ENCODE measurements around the gene TSSC4.
A peak's percentile ranks its signal among the peaks of the same experiment; 100 is the strongest.

DNA sequence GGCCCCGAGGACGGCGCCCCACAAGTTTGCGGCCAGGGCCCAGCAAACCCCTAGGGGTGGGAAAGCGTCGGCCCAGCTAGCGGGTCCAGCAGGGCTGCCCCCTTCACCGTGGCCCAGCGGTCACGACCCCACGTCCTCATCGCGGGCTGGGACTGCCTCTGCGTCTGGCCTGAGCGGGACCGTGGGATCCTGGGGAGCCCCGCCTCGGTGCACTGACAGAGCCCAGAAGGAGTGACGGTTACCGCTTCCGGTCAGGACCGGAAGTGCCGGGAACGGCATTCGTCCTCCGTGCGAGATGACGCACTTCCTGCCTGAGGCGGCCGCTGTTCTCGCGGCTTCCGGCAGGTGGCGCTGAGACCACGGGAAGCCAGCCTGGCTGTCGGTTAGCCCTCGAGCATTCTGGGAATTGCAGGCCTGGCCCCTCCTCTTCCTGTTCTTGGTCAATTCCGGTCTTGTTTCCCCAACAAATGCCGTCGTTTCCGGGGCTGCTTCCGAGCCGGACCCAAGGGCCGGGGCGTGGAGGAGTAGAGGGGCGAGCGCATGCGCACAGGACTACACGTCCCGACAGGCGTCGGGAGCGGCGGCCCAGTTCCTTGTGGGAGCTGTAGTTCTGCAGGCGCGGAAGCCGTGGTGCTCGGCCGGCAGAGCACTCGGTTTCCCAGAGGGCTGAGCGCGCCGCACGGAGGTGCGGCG lies at the start of gene TSSC4:
- peak; percentile 97 to 100 for TF ChIP-seq POLR2AphosphoS5 (IDR thresholded peaks at IDR 0.05)
- TF ChIP-seq, protein P1, sequence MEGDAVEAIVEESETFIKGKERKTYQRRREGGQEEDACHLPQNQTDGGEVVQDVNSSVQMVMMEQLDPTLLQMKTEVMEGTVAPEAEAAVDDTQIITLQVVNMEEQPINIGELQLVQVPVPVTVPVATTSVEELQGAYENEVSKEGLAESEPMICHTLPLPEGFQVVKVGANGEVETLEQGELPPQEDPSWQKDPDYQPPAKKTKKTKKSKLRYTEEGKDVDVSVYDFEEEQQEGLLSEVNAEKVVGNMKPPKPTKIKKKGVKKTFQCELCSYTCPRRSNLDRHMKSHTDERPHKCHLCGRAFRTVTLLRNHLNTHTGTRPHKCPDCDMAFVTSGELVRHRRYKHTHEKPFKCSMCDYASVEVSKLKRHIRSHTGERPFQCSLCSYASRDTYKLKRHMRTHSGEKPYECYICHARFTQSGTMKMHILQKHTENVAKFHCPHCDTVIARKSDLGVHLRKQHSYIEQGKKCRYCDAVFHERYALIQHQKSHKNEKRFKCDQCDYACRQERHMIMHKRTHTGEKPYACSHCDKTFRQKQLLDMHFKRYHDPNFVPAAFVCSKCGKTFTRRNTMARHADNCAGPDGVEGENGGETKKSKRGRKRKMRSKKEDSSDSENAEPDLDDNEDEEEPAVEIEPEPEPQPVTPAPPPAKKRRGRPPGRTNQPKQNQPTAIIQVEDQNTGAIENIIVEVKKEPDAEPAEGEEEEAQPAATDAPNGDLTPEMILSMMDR (IDR thresholded peaks at IDR 0.05), result peak; percentile 88 to 100 (median 99)
